OCI-LY7 (cell line): ENCODE results near the gene DLX5. TPM values are rescaled to one million over a fixed set of nuclear protein-coding genes. Genes with fewer than 3 reads are reported as not detected.

Experiments used
- BruUV-seq: library from RNA; stranded (reverse); fragments of 400-500 nt; replicated peaks from 2 replicates; lab custom pipeline; 2021; lab: Mats Ljungman, UMichigan
- CTCF ChIA-PET: fragments of 300-600 bp; sonication (Branson Sonifier 250); formaldehyde crosslinking; loops from one replicate; lab custom pipeline; 2022; ENCODE audit warnings: antibody characterized with exemption; ENCODE audit not compliant: unreplicated experiment; lab: Charles Lee
- POLR2A ChIA-PET: fragments of 300-600 bp; sonication (Branson Sonifier 250); formaldehyde crosslinking; loops from one replicate; lab custom pipeline; 2022; ENCODE audit warnings: antibody characterized with exemption; lab: Charles Lee
- DNase-seq: peaks from one replicate; pipeline ENCODE4 v3.0.0-alpha.2; 2015; ENCODE audit warnings: low spot score
- H2AFZ ChIP-seq: fragments of 200-600 bp; sonication (generic), shearing (Covaris generic); 2 replicates; pipeline ENCODE4 v1.6.1; 2014; ENCODE audit warnings: mild to moderate bottlenecking, antibody characterized with exemption, low read length, moderate library complexity
- H3K27ac ChIP-seq: fragments of 200-600 bp; sonication (generic); 2 replicates; pipeline ENCODE4 v1.5.1; 2014; ENCODE audit warnings: mixed run types, low read depth, mild to moderate bottlenecking, moderate library complexity, low read length, inconsistent platforms; ENCODE audit not compliant: poor library complexity, severe bottlenecking
- H3K36me3 ChIP-seq: fragments of 200-600 bp; sonication (generic); 2 replicates; pipeline ENCODE4 v1.6.1; 2014; ENCODE audit warnings: mild to moderate bottlenecking, antibody characterized with exemption, low read length, moderate library complexity, mixed read lengths; ENCODE audit not compliant: insufficient read depth
- H3K4me1 ChIP-seq: fragments of 200-600 bp; sonication (generic); 2 replicates; pipeline ENCODE4 v1.5.1; 2014; ENCODE audit warnings: mild to moderate bottlenecking, low read length; ENCODE audit not compliant: insufficient read depth, poor library complexity, severe bottlenecking
- H3K4me2 ChIP-seq: fragments of 200-600 bp; sonication (generic); 2 replicates; pipeline ENCODE4 v1.6.1; 2014; ENCODE audit warnings: mild to moderate bottlenecking, low read length
- H3K4me3 ChIP-seq: fragments of 200-600 bp; sonication (generic); 2 replicates; pipeline ENCODE4 v1.5.1; 2014; ENCODE audit warnings: mild to moderate bottlenecking, low read depth, low read length; ENCODE audit not compliant: poor library complexity, severe bottlenecking
- H3K79me2 ChIP-seq: fragments of 200-600 bp; sonication (generic); 2 replicates; pipeline ENCODE4 v1.6.1; 2016; ENCODE audit warnings: low read depth, mild to moderate bottlenecking, low read length, moderate library complexity, mixed read lengths; ENCODE audit not compliant: insufficient read depth
- H3K9me2 ChIP-seq: fragments of 200-600 bp; sonication (generic); 2 replicates; pipeline ENCODE4 v1.6.1; 2016; ENCODE audit warnings: mild to moderate bottlenecking, low read length, mixed read lengths; ENCODE audit not compliant: insufficient read depth
- H3K9me3 ChIP-seq: fragments of 200-600 bp; sonication (generic); 2 replicates; pipeline ENCODE4 v1.6.1; 2014; ENCODE audit warnings: mild to moderate bottlenecking, mixed run types, low read length, mixed read lengths
- H4K20me1 ChIP-seq: fragments of 200-600 bp; sonication (generic); 2 replicates; pipeline ENCODE4 v1.6.1; 2014; ENCODE audit warnings: mild to moderate bottlenecking, antibody characterized with exemption, low read length, moderate library complexity, mixed read lengths; ENCODE audit not compliant: insufficient read depth
- EZH2phosphoT487 ChIP-seq: fragments of 200-600 bp; sonication (generic); IDR thresholded peaks from 2 replicates; pipeline ENCODE4 v1.6.1; 2018; ENCODE audit warnings: low read depth, borderline replicate concordance, mild to moderate bottlenecking, mixed run types, antibody characterized with exemption, low read length, moderate library complexity, mixed read lengths
- intact Hi-C: fragments of 100-400 bp; cut with micrococcal nuclease; formaldehyde crosslinking; loops from one replicate; pipeline ENCODE4 v1.10.0; 2022; ENCODE audit not compliant: unreplicated experiment
- total RNA-seq, 2 experiments: library from RNA; depleted of rRNA in 1 of 2; stranded (reverse); fragments of >200 nt in 1 of 2; shearing (Covaris generic) in 1 of 2; gene quantifications; 2 replicates each; pipeline ENCODE4 v1.2.3, GENCODE V29; 2014 to 2022
- TF ChIP-seq, protein P1 (sequence below): fragments of 200-600 bp; sonication (generic); conservative IDR thresholded peaks from 2 replicates; pipeline ENCODE4 v1.5.1; 2014; ENCODE audit warnings: mild to moderate bottlenecking, antibody characterized with exemption, low read length, moderate library complexity, mixed read lengths

Gene DLX5
- total RNA-seq, 2 experiments from 2014 or later = not detected

DNA sequence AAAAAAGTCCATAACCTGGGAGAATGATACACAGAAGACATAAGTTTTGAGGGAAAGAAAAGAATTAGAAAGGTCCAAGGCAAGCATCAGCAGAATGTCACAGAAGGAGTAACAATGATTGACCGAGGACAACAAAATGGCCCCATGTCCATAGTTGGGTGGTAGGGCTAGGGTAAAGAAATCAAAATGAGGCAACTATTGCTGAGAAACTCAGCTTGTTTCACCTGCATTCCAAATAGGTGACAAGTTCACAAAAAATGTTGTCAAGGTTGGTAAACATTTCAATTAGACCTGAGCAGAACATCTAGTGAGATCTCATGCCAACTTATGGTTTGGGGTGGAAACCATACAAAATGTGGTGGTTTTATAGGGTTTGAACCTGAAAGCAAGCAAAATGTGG, 42.0 kb downstream of the DLX5 start:
- TF ChIP-seq EZH2phosphoT487 = no peak
- TF ChIP-seq, protein P1, sequence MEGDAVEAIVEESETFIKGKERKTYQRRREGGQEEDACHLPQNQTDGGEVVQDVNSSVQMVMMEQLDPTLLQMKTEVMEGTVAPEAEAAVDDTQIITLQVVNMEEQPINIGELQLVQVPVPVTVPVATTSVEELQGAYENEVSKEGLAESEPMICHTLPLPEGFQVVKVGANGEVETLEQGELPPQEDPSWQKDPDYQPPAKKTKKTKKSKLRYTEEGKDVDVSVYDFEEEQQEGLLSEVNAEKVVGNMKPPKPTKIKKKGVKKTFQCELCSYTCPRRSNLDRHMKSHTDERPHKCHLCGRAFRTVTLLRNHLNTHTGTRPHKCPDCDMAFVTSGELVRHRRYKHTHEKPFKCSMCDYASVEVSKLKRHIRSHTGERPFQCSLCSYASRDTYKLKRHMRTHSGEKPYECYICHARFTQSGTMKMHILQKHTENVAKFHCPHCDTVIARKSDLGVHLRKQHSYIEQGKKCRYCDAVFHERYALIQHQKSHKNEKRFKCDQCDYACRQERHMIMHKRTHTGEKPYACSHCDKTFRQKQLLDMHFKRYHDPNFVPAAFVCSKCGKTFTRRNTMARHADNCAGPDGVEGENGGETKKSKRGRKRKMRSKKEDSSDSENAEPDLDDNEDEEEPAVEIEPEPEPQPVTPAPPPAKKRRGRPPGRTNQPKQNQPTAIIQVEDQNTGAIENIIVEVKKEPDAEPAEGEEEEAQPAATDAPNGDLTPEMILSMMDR = no peak
- BruUV-seq = no TSS peak
- Histone ChIP-seq H3K4me3 (no peak overlapping the region), H3K4me2 (no peak overlapping the region), H3K36me3 (no peaks in the 10 kb centered on the region), H4K20me1 (no peaks in the 10 kb centered on the region), H3K79me2 (no peaks in the 10 kb centered on the region), H3K9me2 (no peaks in the 10 kb centered on the region), H3K27ac (no peak overlapping the region), H3K4me1 (no peaks in the 10 kb centered on the region), H2AFZ (no peak overlapping the region), H3K9me3 (no peaks in the 10 kb centered on the region)
- POLR2A ChIA-PET = no interaction called here
- CTCF ChIA-PET = no interaction called here
- DNase-seq = no peak
- intact Hi-C loops = no loop called here

DNA sequence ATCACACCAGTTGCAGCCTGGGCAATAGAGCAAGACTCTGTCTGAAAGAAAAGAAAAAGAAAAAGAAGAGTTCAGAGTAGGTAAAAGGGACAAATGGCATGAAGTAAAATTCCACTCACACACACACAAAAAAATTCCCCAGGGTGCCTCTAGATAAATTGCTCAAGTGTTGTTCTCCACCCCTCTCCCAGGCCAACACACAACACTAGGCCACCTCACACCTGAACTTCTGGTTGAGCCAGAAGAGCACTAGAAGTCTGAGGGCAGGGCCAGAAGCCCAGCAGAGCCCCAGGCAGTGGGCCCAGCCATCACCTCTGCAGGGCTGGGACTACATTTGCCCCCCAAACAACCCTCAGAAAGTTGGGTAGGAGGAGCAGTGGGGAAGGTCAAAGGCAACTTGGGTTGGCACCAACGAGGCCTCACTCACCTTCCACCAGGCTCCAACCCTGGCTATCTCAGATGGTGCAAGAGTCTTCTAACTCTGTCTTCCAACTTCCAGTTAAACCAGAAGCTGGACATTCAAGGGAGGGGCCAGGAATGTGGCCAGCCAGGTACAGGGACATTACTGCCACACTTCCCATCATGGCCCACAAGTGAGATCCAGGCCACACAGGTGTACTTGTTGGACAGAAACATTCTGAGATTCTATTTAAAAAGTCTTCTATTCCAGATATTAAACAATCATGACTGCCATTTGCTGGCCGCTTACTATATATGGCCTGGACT, 44.9 kb downstream of the DLX5 start:
- Histone ChIP-seq H3K9me3 (no peaks in the 10 kb centered on the region), H3K9me2 (no peaks in the 10 kb centered on the region), H3K4me2 (no peak overlapping the region), H3K4me3 (no peak overlapping the region), H3K4me1 (no peaks in the 10 kb centered on the region), H4K20me1 (no peaks in the 10 kb centered on the region), H3K36me3 (no peaks in the 10 kb centered on the region), H3K27ac (no peak overlapping the region), H2AFZ (no peak overlapping the region), H3K79me2 (no peaks in the 10 kb centered on the region)
- ChIA-PET POLR2A (no interaction called here), CTCF (no interaction called here)
- no peak for DNase-seq
- TF ChIP-seq, protein P1 = no peak
- TF ChIP-seq EZH2phosphoT487 = no peak
- intact Hi-C loops = no loop called here
- BruUV-seq = no TSS peak

DNA sequence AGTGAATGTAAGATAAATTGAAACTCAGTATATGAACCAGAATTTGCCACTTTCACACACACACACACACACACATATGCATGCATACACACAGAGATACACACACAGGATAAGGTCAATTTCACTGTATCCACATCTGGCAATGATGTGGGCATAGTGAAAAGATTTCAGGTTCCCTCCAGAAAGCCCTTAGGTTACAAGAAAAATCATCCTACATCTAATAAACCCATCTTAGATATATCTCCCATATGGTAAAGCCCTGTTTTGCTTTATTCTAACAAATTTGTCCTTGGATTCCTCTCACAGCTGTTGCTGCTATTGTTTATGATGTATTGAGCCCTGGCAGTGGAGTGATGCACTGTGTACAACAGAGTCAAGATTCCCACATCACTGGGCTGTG, 47.2 kb downstream of the DLX5 start:
- no peak for DNase-seq
- TF ChIP-seq, protein P1 = no peak
- TF ChIP-seq EZH2phosphoT487 = no peak
- H3K79me2 ChIP-seq = no peaks in the 10 kb centered on the region
- no peaks in the 10 kb centered on the region for H3K9me2 ChIP-seq
- no peaks in the 10 kb centered on the region for H3K4me1 ChIP-seq
- ChIA-PET CTCF (no interaction called here), POLR2A (interaction anchor here (0.8 kb wide), 1 partner anchor 9 kb away, joined by 3 read pairs; no protein-coding TSS in a partner anchor)
- H3K27ac ChIP-seq = no peak overlapping the region
- H2AFZ ChIP-seq = no peak overlapping the region
- no peak overlapping the region for H3K4me3 ChIP-seq
- H4K20me1 ChIP-seq = no peaks in the 10 kb centered on the region
- no TSS peak for BruUV-seq
- intact Hi-C loops = no loop called here
- H3K4me2 ChIP-seq = no peak overlapping the region
- no peaks in the 10 kb centered on the region for H3K9me3 ChIP-seq
- no peaks in the 10 kb centered on the region for H3K36me3 ChIP-seq
